GM23338 (cell line): ENCODE measurements around the gene NTRK1. TPM values are rescaled to one million over a fixed set of nuclear protein-coding genes. Genes with fewer than 3 reads are reported as not detected.

Experiments used
- ATAC-seq: fragments of 200-7000 bp; cut with Tn5 transposase; 3 replicates; pipeline ENCODE4 v1.9.1; 2020
- DNase-seq: peaks from one replicate; pipeline ENCODE4 v3.0.0-alpha.2; 2015; ENCODE audit warnings: low spot score
- H2AFZ ChIP-seq: fragments of 200-600 bp; sonication (generic); 2 replicates; pipeline ENCODE4 v1.8.0; 2016; ENCODE audit warnings: antibody characterized with exemption, mild to moderate bottlenecking, moderate library complexity
- H3F3A ChIP-seq: fragments of 200-600 bp; sonication (generic); replicated peaks from 2 replicates; pipeline ENCODE4 v1.8.0; 2017; ENCODE audit warnings: antibody characterized with exemption, mixed run types, low read depth
- H3K27ac ChIP-seq: fragments of 200-600 bp; sonication (generic); 2 replicates; pipeline ENCODE4 v1.6.1; 2016; ENCODE audit warnings: low read depth
- H3K27me3 ChIP-seq: fragments of 200-600 bp; sonication (generic); 2 replicates; pipeline ENCODE4 v1.8.0; 2016; ENCODE audit warnings: mild to moderate bottlenecking, mixed run types, moderate library complexity; ENCODE audit not compliant: insufficient read depth
- H3K36me3 ChIP-seq: fragments of 200-600 bp; sonication (generic); 2 replicates; pipeline ENCODE4 v1.8.0; 2016; ENCODE audit warnings: mild to moderate bottlenecking; ENCODE audit not compliant: insufficient read depth
- H3K4me1 ChIP-seq: fragments of 200-600 bp; sonication (generic); 2 replicates; pipeline ENCODE4 v1.8.0; 2016; ENCODE audit warnings: mild to moderate bottlenecking, moderate library complexity; ENCODE audit not compliant: insufficient read depth
- H3K4me2 ChIP-seq: fragments of 200-600 bp; sonication (generic); 2 replicates; pipeline ENCODE4 v1.7.1; 2017; ENCODE audit warnings: mixed run types
- H3K4me3 ChIP-seq: fragments of 200-600 bp; sonication (generic); 2 replicates; pipeline ENCODE4 v1.6.1; 2016; ENCODE audit warnings: mixed run types
- H3K79me2 ChIP-seq: fragments of 200-600 bp; sonication (generic); replicated peaks from 2 replicates; pipeline ENCODE4 v1.8.0; 2017; ENCODE audit warnings: mild to moderate bottlenecking; ENCODE audit not compliant: insufficient read depth
- H3K9me2 ChIP-seq: fragments of 200-600 bp; sonication (generic); 2 replicates; pipeline ENCODE4 v1.8.0; 2017; ENCODE audit not compliant: insufficient read depth
- H4K20me1 ChIP-seq: fragments of 200-600 bp; sonication (generic); replicated peaks from 2 replicates; pipeline ENCODE4 v1.8.0; 2017; ENCODE audit warnings: mild to moderate bottlenecking; ENCODE audit not compliant: insufficient read depth
- H3K27ac Mint-ChIP-seq: 2 replicates; pipeline ENCODE4 v1.8.0; 2020; ENCODE audit warnings: inconsistent platforms, mild to moderate bottlenecking, moderate library complexity, mixed read lengths
- H3K27me3 Mint-ChIP-seq: 3 replicates; pipeline ENCODE4 v1.8.0; 2022; ENCODE audit warnings: low read depth, mild to moderate bottlenecking, moderate library complexity, mixed read lengths, inconsistent platforms; ENCODE audit not compliant: insufficient read depth, poor library complexity
- H3K36me3 Mint-ChIP-seq: 3 replicates; pipeline ENCODE4 v1.8.0; 2021; ENCODE audit warnings: low read depth, mild to moderate bottlenecking, inconsistent platforms, moderate library complexity, mixed read lengths
- H3K4me1 Mint-ChIP-seq: 3 replicates; pipeline ENCODE4 v1.8.0; 2020; ENCODE audit warnings: mild to moderate bottlenecking, inconsistent platforms, mixed read lengths
- H3K4me3 Mint-ChIP-seq: 3 replicates; pipeline ENCODE4 v1.8.0; 2021; ENCODE audit warnings: moderate library complexity, mild to moderate bottlenecking, inconsistent platforms, mixed read lengths
- H3K9me3 Mint-ChIP-seq: 3 replicates; pipeline ENCODE4 v1.8.0; 2020; ENCODE audit warnings: moderate library complexity, mild to moderate bottlenecking, inconsistent platforms, mixed read lengths
- CREB1 ChIP-seq: fragments of 250-450 bp; sonication (Bioruptor Pico); IDR thresholded peaks from 2 replicates; pipeline ENCODE4 v1.5.0; 2020; ENCODE audit warnings: low read depth, mild to moderate bottlenecking, moderate library complexity
- EZH2phosphoT487 ChIP-seq: fragments of 200-600 bp; sonication (generic); IDR thresholded peaks from one replicate; pipeline ENCODE4 v1.8.1; 2018; ENCODE audit warnings: antibody characterized with exemption; ENCODE audit not compliant: unreplicated experiment
- JUNB ChIP-seq: IDR thresholded peaks from one replicate; pipeline ENCODE4 v1.6.1; 2016; ENCODE audit warnings: antibody characterized with exemption; ENCODE audit not compliant: unreplicated experiment
- STAT1 ChIP-seq: IDR thresholded peaks from one replicate; pipeline ENCODE4 v1.6.1; 2016; ENCODE audit warnings: antibody characterized with exemption; ENCODE audit not compliant: unreplicated experiment
- ZNF114 ChIP-seq: fragments of 250-450 bp; sonication (Bioruptor Pico); IDR thresholded peaks from 2 replicates; pipeline ENCODE4 v1.5.0; 2020; ENCODE audit warnings: mild to moderate bottlenecking, moderate library complexity
- polyA plus RNA-seq: library from polyadenylated mRNA; unstranded; fragments of >200 nt; fragmentation: Nextera tagmentation; extraction: Ambion mirVana; gene quantifications from 2 replicates; pipeline ENCODE4 v1.2.1, GENCODE V29; 2016
- total RNA-seq: library from RNA; depleted of rRNA; stranded (reverse); fragments of >200 nt; shearing (Covaris generic); gene quantifications from 2 replicates; pipeline ENCODE4 v1.2.3, GENCODE V29; 2014
- TF ChIP-seq, protein P1 (sequence below): IDR thresholded peaks from 2 replicates; pipeline ENCODE4 v1.6.1; 2016; ENCODE audit warnings: antibody characterized with exemption
- TF ChIP-seq, protein P2 (sequence below), 2 experiments: fragments of 200-600 bp in 1 of 2; sonication (generic) in 1 of 2; conservative IDR thresholded peaks; 2 replicates each; pipeline versions ENCODE4 v1.5.1 to v1.6.1; 2016 to 2017; ENCODE audit warnings: antibody characterized with exemption in 2 of 2, low read depth in 2 of 2, mild to moderate bottlenecking in 2 of 2, moderate library complexity in 1 of 2
- TF ChIP-seq, protein P3 (sequence below): fragments of 250-450 bp; sonication (Bioruptor Pico); IDR thresholded peaks from 2 replicates; pipeline ENCODE4 v1.5.0; 2020; ENCODE audit warnings: mild to moderate bottlenecking, moderate library complexity
- TF ChIP-seq, protein P4 (sequence below): IDR thresholded peaks from one replicate; pipeline ENCODE4 v1.6.1; 2018; ENCODE audit warnings: antibody characterized with exemption; ENCODE audit not compliant: unreplicated experiment

NTRK1 gene
- total and polyA plus RNA-seq, 2 experiments from 2014 or later = 0.42 to 0.45 TPM

DNA sequence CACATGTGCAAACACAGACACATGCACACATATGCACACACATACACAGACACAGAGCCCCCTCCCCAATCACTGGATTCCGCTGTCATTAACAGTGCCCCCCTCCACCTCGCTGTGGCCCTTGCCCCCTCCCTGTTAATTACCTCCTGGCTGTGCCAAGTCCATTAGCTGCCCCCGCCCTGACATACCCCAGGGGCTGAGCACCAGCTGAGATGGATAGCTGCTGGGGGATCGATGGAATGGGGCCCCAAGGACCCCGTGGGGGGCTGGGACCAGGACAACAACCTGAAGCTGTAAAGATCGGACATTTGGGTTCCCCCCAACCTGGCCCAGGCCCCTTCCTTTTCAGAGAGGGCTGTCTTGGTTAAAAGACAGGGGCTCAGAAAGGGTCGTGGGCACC lies 23.3 kb downstream of the NTRK1 start:
- H3K4me1 ChIP-seq = peaks cover 20% of the 10 kb centered on the region; the same call in 1 of the 2 replicates
- H3K27ac Mint-ChIP-seq = no peak overlapping the region
- H3K4me1 Mint-ChIP-seq = peaks cover 52% of the 10 kb centered on the region
- no peaks in the 10 kb centered on the region; the same call in 2 of the 3 replicates for H3K36me3 Mint-ChIP-seq
- no peak overlapping the region for H3K4me3 Mint-ChIP-seq
- no peaks in the 10 kb centered on the region for H4K20me1 ChIP-seq
- H3K9me2 ChIP-seq = no peaks in the 10 kb centered on the region
- ATAC-seq = no peak
- TF ChIP-seq CREB1 (CRISPR knock-in tag) = no peak
- TF ChIP-seq, protein P1, sequence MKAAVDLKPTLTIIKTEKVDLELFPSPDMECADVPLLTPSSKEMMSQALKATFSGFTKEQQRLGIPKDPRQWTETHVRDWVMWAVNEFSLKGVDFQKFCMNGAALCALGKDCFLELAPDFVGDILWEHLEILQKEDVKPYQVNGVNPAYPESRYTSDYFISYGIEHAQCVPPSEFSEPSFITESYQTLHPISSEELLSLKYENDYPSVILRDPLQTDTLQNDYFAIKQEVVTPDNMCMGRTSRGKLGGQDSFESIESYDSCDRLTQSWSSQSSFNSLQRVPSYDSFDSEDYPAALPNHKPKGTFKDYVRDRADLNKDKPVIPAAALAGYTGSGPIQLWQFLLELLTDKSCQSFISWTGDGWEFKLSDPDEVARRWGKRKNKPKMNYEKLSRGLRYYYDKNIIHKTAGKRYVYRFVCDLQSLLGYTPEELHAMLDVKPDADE = no peak
- no peak for TF ChIP-seq JUNB
- TF ChIP-seq STAT1 = no peak
- TF ChIP-seq EZH2phosphoT487 = no peak
- TF ChIP-seq, protein P2, sequence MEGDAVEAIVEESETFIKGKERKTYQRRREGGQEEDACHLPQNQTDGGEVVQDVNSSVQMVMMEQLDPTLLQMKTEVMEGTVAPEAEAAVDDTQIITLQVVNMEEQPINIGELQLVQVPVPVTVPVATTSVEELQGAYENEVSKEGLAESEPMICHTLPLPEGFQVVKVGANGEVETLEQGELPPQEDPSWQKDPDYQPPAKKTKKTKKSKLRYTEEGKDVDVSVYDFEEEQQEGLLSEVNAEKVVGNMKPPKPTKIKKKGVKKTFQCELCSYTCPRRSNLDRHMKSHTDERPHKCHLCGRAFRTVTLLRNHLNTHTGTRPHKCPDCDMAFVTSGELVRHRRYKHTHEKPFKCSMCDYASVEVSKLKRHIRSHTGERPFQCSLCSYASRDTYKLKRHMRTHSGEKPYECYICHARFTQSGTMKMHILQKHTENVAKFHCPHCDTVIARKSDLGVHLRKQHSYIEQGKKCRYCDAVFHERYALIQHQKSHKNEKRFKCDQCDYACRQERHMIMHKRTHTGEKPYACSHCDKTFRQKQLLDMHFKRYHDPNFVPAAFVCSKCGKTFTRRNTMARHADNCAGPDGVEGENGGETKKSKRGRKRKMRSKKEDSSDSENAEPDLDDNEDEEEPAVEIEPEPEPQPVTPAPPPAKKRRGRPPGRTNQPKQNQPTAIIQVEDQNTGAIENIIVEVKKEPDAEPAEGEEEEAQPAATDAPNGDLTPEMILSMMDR (conservative IDR thresholded peaks at IDR 0.05; ENCODE audit: low read depth in 2 of 2) = no peak
- TF ChIP-seq, protein P3, sequence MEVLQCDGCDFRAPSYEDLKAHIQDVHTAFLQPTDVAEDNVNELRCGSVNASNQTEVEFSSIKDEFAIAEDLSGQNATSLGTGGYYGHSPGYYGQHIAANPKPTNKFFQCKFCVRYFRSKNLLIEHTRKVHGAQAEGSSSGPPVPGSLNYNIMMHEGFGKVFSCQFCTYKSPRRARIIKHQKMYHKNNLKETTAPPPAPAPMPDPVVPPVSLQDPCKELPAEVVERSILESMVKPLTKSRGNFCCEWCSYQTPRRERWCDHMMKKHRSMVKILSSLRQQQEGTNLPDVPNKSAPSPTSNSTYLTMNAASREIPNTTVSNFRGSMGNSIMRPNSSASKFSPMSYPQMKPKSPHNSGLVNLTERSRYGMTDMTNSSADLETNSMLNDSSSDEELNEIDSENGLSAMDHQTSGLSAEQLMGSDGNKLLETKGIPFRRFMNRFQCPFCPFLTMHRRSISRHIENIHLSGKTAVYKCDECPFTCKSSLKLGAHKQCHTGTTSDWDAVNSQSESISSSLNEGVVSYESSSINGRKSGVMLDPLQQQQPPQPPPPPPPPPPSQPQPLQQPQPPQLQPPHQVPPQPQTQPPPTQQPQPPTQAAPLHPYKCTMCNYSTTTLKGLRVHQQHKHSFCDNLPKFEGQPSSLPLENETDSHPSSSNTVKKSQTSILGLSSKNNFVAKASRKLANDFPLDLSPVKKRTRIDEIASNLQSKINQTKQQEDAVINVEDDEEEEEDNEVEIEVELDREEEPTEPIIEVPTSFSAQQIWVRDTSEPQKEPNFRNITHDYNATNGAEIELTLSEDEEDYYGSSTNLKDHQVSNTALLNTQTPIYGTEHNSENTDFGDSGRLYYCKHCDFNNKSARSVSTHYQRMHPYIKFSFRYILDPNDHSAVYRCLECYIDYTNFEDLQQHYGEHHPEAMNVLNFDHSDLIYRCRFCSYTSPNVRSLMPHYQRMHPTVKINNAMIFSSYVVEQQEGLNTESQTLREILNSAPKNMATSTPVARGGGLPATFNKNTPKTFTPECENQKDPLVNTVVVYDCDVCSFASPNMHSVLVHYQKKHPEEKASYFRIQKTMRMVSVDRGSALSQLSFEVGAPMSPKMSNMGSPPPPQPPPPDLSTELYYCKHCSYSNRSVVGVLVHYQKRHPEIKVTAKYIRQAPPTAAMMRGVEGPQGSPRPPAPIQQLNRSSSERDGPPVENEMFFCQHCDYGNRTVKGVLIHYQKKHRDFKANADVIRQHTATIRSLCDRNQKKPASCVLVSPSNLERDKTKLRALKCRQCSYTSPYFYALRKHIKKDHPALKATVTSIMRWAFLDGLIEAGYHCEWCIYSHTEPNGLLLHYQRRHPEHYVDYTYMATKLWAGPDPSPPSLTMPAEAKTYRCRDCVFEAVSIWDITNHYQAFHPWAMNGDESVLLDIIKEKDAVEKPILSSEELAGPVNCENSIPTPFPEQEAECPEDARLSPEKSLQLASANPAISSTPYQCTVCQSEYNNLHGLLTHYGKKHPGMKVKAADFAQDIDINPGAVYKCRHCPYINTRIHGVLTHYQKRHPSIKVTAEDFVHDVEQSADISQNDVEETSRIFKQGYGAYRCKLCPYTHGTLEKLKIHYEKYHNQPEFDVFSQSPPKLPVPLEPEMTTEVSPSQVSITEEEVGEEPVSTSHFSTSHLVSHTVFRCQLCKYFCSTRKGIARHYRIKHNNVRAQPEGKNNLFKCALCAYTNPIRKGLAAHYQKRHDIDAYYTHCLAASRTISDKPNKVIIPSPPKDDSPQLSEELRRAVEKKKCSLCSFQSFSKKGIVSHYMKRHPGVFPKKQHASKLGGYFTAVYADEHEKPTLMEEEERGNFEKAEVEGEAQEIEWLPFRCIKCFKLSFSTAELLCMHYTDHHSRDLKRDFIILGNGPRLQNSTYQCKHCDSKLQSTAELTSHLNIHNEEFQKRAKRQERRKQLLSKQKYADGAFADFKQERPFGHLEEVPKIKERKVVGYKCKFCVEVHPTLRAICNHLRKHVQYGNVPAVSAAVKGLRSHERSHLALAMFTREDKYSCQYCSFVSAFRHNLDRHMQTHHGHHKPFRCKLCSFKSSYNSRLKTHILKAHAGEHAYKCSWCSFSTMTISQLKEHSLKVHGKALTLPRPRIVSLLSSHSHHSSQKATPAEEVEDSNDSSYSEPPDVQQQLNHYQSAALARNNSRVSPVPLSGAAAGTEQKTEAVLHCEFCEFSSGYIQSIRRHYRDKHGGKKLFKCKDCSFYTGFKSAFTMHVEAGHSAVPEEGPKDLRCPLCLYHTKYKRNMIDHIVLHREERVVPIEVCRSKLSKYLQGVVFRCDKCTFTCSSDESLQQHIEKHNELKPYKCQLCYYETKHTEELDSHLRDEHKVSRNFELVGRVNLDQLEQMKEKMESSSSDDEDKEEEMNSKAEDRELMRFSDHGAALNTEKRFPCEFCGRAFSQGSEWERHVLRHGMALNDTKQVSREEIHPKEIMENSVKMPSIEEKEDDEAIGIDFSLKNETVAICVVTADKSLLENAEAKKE = no peak
- no peak for TF ChIP-seq ZNF114 (CRISPR knock-in tag)
- TF ChIP-seq, protein P4, sequence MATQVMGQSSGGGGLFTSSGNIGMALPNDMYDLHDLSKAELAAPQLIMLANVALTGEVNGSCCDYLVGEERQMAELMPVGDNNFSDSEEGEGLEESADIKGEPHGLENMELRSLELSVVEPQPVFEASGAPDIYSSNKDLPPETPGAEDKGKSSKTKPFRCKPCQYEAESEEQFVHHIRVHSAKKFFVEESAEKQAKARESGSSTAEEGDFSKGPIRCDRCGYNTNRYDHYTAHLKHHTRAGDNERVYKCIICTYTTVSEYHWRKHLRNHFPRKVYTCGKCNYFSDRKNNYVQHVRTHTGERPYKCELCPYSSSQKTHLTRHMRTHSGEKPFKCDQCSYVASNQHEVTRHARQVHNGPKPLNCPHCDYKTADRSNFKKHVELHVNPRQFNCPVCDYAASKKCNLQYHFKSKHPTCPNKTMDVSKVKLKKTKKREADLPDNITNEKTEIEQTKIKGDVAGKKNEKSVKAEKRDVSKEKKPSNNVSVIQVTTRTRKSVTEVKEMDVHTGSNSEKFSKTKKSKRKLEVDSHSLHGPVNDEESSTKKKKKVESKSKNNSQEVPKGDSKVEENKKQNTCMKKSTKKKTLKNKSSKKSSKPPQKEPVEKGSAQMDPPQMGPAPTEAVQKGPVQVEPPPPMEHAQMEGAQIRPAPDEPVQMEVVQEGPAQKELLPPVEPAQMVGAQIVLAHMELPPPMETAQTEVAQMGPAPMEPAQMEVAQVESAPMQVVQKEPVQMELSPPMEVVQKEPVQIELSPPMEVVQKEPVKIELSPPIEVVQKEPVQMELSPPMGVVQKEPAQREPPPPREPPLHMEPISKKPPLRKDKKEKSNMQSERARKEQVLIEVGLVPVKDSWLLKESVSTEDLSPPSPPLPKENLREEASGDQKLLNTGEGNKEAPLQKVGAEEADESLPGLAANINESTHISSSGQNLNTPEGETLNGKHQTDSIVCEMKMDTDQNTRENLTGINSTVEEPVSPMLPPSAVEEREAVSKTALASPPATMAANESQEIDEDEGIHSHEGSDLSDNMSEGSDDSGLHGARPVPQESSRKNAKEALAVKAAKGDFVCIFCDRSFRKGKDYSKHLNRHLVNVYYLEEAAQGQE = no peak
- peaks cover 31% of the 10 kb centered on the region for H3K27me3 Mint-ChIP-seq
- H3K4me3 ChIP-seq = no peak overlapping the region
- H3K4me2 ChIP-seq = no peak overlapping the region
- no peak overlapping the region for H3K27ac ChIP-seq
- H3K79me2 ChIP-seq = no peaks in the 10 kb centered on the region
- H3K36me3 ChIP-seq = no peaks in the 10 kb centered on the region
- H3F3A ChIP-seq = no peaks in the 10 kb centered on the region
- no peak overlapping the region for H2AFZ ChIP-seq
- DNase-seq = no peak
- H3K27me3 ChIP-seq = peaks cover 37% of the 10 kb centered on the region
- H3K9me3 Mint-ChIP-seq = no peaks in the 10 kb centered on the region
